Esophagus squamous epithelium (tissue), 4 donors: ENCODE results near the gene GNB2.

Experiments used
- CTCF ChIP-seq, 6 experiments: fragments of 450-650 bp in 4 of 6; fragments of 200-600 bp in 2 of 6; sonication (generic) in 2 of 6; IDR thresholded peaks; one replicate each; pipeline ENCODE4 v1.5.1; 2016 to 2019; ENCODE audit warnings: antibody characterized with exemption in 6 of 6, mild to moderate bottlenecking in 4 of 6, moderate library complexity in 4 of 6
- POLR2A ChIP-seq, 4 donors: fragments of 450-650 bp; IDR thresholded peaks; one replicate each; pipeline ENCODE4 v1.6.1; 2017; ENCODE audit warnings: antibody characterized with exemption in 4 of 4, mild to moderate bottlenecking in 4 of 4, moderate library complexity in 3 of 4

GRCh38 chr7:100641463-100641859, 32.1 kb upstream of the GNB2 start, which contains the start of gene TFR2:
- no peak for TF ChIP-seq CTCF (IDR thresholded peaks at IDR 0.05)
- TF ChIP-seq POLR2A (IDR thresholded peaks at IDR 0.05), result no peak
